ENCODE results near the gene VASH1. TPM values are rescaled to one million over a fixed set of nuclear protein-coding genes. Genes with fewer than 3 reads are reported as not detected.
"Not testable (repeated sequence)": the region's sequence is repeated elsewhere in the genome, so short reads cannot be mapped to it uniquely, and the experiment has no call there.

VASH1 gene
- total RNA-seq, result 4.1 and 4.7 TPM in 2 replicates
- polyA plus RNA-seq (2012), result 13.7 TPM

DNA sequence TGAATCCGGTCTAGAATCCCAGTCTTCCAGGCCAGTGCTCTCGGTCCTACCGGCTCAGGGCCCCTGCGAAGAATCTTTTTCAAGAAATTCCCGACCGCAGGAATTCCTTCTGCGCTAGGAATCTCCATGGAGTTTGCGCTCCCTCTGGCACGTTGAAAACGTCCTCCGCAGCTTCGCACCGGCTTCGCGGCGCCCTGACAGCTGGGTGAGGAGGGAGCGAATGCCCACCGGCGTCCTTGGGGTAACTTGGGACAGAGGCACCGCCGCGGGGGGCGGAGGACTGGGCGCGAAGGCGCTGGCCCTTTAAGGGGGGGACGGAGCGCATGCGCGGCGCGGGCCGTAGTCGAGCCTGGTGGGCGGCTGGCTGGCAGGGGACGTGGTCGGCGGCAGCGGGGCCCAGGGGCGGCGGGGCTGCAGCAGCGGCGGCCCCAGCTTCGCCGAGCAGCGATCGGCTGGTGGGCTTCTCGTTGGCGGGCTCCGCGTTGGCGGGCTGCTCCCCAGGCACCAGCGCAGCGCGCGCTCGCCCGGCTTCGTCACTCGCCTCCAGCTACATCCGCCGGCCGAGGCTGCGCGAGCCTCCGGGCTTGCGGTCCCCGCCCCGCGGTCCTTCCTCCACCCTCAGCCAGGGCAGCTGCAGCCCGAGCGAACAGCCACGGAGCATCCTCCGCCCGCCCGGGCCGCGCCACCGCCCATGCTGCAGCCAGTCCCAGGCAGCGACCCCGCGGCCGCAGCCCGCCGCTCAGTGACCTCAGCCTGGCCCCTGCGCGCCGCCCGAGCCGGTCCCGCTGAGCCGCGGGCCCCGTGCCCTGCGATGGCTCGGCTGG, at the start of gene VASH1:
Gene VASH1, plus strand, starts transcription at position 333 of the 824 bp plus-strand sequence. CDS start 1,354 bp downstream, outside the sequence.
- DNase-seq (ENCODE audit: low read depth), result peak; percentile 85

DNA sequence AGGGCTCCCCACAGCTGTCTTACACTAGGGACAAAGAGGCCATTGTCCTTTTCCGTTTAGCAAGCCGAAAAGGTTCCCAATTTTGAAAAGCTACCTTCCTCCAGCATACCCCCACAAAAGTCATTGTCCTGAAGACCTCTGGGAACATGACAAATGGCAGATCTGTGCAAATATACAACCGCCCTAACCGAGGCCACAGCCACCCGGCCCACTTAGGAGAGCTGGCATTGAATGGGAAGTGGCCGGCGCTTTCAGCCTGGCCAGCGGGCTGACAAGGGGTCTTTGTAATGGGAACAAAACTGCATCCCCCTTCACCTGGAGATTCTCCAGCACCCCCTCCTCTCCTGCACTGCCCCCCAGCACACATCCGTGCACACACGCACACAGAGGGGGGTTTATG, 48.1 kb upstream of the VASH1 start:
- no peak for DNase-seq (ENCODE audit: low read depth)

DNA sequence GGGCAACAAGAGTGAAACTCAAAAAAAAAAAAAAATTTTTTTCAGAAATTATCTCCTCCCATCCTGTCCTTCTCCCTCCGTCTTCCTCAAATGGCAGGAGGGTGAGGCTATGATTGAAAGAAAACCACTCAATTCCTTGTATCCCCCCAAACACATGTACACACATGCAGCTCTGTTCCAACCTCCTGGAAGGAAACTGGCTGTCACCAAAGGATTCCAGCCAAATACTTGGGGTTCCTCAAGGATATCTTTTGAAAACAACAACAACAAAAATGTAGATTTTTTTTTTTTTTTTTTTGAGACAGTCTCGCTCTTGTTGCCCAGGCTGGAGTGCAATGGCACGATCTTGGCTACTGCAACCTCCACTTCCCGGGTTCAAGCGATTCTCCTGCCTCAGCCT, 46.8 kb upstream of the VASH1 start:
- DNase-seq (ENCODE audit: low read depth), result no peak

DNA sequence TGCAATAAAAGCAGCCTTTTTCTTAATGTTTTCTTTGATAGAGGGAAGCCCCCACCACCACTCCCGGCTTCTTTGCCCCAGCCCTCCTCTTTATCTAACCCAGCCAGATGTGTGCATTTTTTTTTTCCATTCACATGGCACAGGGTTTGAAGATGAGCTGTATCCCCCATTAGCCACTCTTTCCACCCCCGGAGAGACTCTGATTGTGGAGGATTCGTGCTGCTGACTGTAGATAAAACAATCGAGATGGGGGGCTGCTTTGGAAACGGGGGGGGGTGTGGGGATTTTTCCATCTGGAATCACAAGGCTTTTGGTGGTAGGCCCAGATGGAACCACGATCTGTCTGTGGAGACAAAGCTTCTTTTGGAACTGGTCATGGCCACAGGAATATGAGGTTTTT, 46.2 kb upstream of the VASH1 start:
- DNase-seq (ENCODE audit: low read depth), result no peak

DNA sequence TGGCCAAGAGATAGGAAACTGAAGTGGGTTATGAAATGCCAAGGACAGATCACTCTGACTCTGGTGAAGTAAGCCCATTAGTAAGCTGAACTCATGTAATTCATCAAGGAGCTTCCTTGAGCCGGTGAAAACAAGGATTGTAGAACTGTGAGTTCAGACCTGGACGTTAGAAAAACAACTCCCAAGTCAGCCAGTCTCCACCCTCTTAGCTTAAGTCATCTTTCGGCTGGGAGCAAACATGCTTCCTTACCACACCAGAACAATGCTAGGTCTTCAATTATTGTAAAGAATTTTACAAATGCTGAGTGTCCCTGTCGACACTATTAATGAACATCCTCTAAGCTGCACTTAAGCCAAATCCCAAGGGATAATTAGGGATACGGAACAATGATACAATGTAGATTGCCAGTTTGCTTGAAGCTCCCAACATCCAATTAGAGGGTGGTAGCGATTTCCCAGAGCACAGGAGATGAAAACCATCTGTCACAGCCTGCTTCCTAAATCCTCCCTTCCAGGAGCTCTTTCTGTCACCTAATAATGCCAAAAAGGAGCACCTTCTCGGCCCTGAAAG, 45.7 kb upstream of the VASH1 start:
- DNase-seq (ENCODE audit: low read depth), result no peak

DNA sequence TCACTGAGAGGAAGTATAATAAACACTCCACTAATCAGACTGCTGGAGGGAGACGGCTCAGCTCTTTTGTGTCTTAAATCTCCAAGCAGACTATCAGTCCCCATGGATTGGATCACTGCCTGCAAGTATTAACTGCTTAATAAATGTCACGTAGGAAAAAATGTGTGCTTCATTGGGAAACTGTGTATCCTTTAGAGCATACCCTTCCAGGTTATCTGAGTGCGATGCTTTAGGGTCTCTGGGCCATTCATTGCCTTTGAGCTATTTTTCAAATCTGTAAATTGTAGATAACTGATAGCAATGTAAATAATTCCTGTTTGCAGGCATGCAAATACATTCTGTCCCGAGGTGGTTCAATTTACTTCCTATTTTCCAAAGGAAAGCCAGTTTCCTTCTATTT, 45.0 kb upstream of the VASH1 start:
- no peak for DNase-seq (ENCODE audit: low read depth)

DNA sequence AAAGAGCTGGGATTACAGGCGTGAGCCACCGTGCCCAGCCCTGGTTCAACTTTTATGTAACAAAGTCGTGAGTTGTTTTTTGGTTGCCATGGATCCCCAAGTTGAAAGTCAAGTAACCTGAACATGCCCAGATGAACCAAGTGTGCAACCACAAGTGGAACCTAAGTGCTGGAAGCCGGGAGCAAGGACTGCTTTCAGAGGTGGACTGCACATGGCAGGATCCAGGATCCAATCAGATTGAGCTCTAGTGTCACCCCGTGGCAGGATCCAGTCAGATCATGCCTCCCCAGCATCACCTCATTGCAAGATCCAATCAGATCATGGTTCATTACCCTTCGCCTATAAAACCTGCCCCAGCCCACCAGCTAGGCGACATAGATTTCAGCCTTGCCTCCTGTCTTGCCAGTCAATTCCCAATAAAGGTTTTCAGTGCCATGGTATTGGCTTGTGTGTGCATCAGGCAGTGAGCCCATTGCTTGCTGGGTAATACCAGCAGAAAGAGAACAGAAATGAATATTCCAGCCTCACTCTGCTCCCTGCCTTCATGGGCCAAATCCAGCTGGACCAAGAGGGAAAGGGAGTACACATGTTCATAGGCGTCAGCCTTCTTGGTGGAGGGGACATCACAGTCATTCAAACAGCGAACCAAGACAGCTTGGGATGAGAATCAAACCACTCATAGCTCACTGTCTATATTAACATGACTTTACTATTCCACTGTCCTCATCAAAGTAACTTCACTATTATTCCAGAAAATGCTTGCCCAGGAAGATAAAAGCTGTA, 43.6 kb upstream of the VASH1 start:
- DNase-seq (ENCODE audit: low read depth), result no peak

DNA sequence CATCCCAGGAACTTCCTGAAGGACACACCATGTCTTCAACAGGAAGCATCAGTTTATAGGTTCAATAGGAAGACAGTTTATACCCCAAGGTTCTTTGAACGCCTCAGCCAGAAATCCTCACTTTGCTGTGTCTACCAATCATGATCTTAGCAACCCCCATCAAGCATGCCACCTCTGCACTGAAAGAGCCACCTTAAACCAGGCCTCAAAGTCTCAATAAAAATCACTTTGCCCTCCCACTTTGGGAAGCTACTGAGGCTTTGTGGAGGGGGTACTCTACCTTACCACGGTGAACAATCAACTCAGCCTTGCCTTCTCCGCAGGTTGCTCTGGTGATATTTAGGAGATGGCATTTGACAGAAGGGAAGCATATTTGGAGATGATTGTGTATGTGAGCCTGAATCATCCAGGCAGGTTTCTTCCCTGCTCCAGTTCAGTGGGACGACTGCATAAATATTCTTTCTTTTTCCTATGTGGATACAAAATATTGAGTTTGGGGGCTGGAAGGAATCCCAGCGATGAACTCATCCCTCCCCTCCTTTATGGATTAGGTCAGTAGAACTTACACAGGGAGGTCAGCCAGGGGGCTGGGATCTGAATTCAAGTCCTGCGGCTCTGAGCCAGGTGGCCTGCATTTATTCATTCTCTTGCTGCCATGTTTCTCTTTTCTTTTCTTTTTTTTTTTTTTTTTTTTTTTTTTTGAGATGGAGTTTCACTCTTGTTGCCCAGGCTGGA, 42.8 kb upstream of the VASH1 start:
- no peak for DNase-seq (ENCODE audit: low read depth)

DNA sequence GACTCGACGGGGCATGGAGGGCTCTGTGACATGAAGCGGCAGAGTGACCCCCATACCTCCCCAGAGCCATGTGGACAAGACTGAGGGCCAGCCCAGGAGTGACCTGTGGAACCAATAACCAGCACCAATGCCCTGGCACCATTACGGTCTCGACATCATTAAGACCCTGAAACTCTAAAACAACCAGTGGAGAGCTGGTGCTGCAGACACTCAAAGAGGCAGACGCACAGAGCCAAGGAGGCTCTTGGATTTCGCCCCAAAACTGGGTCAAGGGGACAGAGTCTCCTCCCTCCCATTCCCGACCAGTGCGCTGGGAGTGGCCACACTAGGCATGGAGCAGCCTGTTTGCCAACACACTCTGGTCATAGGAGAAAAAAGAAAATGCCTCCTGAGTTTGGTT, 41.6 kb upstream of the VASH1 start:
- no peak for DNase-seq (ENCODE audit: low read depth)

DNA sequence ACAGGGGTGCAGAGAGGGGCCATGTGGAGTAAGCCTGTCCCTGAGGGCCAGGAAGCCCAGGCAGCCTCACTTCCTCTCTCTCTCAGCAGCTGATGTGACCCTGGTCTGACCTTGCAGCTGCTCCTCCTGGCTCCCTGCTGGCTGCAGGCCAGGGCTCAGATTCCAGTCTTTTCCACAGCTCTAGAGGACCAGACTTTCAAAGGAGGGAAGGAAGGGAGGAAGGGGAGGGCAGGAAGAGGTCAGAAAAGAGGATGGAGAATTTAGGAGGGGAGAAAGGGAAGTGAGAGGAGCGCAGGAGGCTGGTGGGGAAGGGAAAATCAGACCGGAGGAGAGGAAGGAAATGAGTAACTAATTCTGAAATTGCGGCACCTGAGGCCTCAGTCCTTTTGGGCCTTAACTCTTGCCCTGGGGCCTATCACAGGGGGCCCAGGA, 40.9 kb upstream of the VASH1 start:
- peak; percentile 89 for DNase-seq (ENCODE audit: low read depth)

DNA sequence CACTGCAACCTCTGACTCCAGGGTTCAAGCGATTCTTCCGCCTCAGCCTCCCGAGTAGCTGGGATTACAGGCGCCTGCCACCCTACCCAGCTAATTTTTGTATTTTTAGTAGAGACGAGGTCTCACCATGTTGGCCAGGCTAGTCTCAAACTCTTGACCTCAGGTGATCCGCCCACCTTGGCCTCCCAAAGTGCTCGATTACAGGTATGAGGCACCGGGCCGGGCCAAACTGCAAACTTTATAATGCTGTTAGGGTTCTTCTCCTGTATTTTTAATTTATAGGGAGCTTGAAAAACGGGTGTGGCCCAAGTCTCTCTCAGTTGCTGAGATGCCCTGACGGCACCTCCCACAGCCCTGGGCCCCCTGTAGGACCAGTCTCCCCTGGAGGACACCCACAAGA, 39.8 kb upstream of the VASH1 start:
- not testable (repeated sequence) for DNase-seq (ENCODE audit: low read depth)

DNA sequence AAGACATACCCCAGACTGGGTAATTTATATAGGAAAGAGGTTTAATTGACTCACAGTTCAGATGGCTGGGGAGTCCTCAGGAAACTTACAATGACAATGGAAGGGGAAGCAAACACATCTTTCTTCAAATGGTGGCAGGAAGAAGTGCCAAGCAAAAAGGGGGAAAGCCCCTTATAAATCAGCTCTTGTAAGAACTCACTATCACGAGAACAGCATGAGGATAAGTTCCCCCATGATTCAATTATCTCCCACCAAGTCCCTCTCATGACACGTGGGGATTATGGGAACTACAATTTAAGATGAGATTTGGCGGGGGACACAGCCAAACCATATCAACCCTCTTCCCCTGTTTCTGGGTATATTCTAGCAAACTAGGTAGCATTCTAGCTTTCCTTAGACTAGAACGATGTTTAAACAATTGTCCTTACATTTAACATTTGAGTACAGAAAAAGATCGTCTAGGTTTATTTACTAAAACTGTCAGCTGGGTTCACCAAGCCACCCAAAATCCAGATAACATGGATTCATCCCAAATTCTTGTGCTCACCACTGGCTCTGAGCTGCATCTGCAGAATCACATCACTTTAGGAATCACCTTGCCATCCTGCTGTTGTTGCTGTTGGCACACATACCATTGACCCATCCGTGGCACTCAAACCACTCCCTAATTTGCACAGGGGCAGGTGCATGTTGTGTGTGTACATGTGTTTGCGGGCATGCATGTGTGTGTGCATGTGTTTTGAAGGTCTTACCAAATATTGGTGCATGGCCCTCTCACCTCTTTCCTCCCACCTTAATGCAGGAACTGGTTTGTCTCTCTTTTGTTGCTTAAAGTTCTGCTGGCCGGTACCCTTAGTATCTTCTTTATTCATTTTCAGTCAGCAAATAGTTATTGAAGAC, 36.4 kb upstream of the VASH1 start:
- DNase-seq (ENCODE audit: low read depth), result no peak

DNA sequence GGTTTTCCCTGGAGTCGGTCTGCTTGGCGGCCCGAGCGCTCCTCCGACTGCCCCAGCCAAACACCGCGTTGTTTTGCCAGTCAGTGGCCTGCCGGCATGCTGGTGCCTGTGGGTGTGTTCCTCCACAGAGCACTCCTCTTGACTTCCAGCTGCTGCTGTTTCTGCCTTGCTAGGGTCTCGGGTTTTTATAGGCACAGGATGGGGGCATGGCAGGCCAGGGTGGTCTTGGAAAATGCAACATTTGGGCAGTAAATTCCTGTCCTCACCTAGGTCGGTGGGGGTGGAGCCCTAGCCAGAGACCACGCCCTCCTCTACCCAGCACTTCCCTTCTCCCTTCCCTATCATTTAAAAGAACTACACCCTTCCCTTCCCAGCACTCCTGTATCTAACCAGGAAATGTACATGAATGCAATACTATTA, 34.7 kb upstream of the VASH1 start:
- no peak for DNase-seq (ENCODE audit: low read depth)

DNA sequence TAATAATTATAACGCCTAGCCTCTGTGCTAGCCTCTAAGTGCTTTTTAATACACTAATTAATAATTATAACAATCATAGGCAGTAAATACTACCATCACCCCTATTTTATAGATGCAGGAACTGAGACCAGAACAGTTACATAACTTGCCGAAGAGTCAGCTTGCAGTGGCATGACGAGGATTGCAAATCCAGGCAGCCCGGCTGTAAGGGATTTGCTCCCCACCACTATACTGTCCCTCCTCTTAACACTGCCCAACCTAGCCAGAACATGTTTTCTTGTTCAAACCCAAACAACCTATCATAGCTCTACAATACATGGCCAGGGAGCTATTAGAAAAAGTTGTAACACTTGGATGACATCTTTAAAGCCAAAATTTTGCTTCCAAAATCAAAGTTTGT, 33.9 kb upstream of the VASH1 start:
- no peak for DNase-seq (ENCODE audit: low read depth)

DNA sequence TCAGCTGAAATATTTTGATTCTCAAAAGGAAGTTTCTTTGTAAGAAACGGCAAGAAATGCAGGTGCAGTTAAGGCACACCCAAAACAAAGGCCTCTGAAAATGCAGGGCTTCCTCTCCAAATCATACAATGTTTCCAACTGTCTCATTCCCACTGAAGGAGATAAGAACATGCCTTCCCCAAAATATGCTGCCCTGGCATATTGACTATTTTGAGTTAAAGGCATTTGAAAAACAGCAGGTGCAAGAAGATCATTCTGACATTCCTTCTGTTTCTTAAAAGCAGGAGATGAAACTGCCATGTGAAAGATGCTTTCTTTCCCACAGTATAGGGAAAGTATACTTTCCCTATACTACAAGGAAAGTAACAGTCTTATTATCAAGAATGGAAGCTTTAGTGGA, 33.4 kb upstream of the VASH1 start:
- no peak for DNase-seq (ENCODE audit: low read depth)

DNA sequence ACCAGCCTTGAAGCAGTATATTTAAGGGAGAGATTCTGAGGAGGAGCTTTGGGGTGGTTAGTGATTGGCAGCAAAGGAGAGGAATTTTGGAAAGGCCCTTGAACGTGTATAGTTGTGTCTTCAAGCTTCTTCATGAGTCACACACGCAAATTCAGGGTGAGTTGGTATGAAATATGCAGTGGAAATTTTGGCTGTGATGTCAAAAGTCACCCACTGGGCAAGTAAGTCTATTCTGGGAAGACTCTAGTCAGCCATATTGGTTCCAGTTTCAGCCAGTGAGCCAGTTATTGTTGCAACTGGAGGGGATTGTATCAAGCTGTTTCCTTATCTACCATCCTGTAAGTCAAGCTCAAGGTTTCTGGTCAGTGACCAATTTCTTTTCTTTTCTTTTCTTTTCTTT, 32.0 kb upstream of the VASH1 start:
- DNase-seq (ENCODE audit: low read depth), result no peak

DNA sequence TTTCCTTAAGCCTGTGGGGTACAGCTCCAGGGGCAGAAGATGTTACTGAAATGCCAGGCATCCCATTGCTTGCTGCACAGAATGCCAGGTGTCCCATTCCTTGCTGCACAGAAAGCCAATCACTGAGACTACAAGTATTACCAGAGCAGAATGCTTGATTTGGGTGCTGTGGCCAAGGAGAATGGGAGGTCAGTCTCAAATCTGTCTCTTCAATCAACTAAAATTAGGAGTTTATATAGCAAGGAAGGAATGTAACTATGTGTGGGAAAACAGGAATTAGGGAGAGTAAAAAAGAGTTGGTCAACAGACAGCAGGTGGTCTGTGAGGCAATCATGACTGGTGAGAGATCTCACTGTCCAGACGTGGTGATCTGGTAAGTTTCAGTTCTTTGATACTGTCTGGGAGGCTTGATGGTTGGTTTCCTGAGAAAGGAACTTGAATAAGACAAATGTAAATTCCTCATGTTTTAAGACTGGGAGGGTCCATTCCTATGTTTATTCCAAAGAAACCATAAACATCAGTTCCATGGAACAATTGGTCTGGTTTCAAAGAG, 31.2 kb upstream of the VASH1 start:
- DNase-seq (ENCODE audit: low read depth), result peak; percentile 60

DNA sequence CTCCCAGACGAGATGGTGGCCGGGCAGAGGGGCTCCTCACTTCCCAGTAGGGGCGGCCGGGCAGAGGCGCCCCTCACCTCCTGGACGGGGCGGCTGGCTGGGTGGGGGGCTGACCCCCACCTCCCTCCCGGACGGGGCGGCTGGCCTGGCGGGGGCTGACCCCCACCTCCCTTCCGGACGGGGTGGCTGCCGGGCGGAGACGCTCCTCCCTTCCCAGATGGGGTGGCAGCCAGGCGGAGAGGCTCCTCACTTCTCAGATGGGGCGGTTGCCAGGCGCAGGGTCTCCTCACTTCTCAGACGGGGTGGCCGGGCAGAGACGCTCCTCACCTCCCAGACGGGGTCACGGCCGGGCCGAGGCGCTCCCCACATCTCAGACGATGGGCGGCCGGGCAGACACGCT, 26.8 kb upstream of the VASH1 start:
- DNase-seq (ENCODE audit: low read depth), result not testable (repeated sequence)

DNA sequence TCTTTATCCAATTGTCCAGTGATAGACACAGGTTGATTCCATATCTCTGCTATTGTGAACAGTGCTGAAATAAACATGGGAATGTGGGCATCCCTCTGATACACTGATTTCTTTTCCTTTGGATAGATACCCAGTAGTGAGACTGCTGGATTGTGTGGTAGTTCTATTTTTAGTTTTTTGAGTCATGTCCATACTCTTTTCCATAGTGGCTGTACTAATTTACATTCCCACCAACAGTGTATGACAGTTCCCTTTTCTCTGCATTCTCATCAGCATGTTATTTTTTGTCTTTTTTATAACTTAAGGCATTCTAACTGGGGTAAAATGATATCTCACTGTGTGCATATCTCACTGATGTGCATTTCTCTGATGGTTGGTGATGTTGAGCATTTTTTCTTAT, 24.8 kb upstream of the VASH1 start:
- DNase-seq (ENCODE audit: low read depth), result no peak

DNA sequence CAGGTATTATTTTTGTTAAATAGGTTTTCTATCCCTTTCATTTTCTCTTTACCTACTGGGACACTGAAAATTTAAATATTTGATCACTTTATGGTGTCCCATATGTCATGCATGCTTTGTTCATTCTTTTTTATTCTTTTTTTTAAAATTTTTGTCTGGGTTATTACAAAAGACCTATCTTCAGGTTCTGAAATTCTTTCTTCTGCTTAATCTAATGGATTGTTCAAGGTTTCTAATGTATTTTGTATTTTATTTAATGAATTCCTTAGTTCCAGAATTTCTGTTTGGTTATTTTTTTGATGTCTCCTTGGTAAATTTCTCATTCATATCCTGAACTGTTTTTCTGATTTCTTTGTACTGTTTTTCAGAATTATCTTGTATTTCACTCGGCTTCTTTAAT, 20.2 kb upstream of the VASH1 start:
- DNase-seq (ENCODE audit: low read depth), result no peak

Measured in myocyte (in vitro differentiated cells).